Erythroblast (primary cell): ENCODE measurements around the gene ERCC2.

Source experiments
- GATA1 ChIP-seq: IDR thresholded peaks from 2 replicates; pipeline ENCODE4 v1.6.1; 2011; ENCODE audit warnings: low read depth, mild to moderate bottlenecking, control low read depth, low read length, moderate library complexity
- POLR2A ChIP-seq: IDR thresholded peaks from 2 replicates; pipeline ENCODE4 v1.6.1; 2011; ENCODE audit warnings: mild to moderate bottlenecking, low read length

- TF ChIP-seq POLR2A (no peak), GATA1 (no peak)
Measured at GRCh38 chr19:45352471-45352870, 17.9 kb downstream of the ERCC2 start.
